Spinal cord (tissue), 10 donors: ENCODE measurements around the gene PDZK1IP1. TPM values are rescaled to one million over a fixed set of nuclear protein-coding genes. Genes with fewer than 3 reads are reported as not detected.

Experiments
- DNase-seq, 6 donors: peaks; one replicate each; pipeline versions ENCODE4 v3.0.0 to v3.0.0-alpha.2; 2013 to 2015; ENCODE audit warnings: low spot score in 6 of 6, low read depth in 4 of 6
- H3K27ac ChIP-seq: one replicate; pipeline ENCODE4 v1.5.1; 2013; ENCODE audit warnings: low read depth, low read length, control low read depth
- H3K27me3 ChIP-seq: one replicate; pipeline ENCODE4 v1.6.1; 2013; ENCODE audit warnings: low read length; ENCODE audit not compliant: control insufficient read depth, insufficient read depth
- H3K36me3 ChIP-seq: one replicate; pipeline ENCODE4 v1.6.1; 2013; ENCODE audit warnings: low read length; ENCODE audit not compliant: control insufficient read depth, insufficient read depth
- H3K4me1 ChIP-seq: one replicate; pipeline ENCODE4 v1.6.1; 2013; ENCODE audit warnings: low read length; ENCODE audit not compliant: control insufficient read depth, insufficient read depth
- H3K4me3 ChIP-seq: one replicate; pipeline ENCODE4 v1.5.1; 2013; ENCODE audit warnings: low read depth, low read length, control low read depth
- H3K9me3 ChIP-seq: one replicate; pipeline ENCODE4 v1.6.1; 2013; ENCODE audit warnings: low read length; ENCODE audit not compliant: control insufficient read depth, insufficient read depth
- WGBS: methylation state at CpG from one replicate; pipeline ENCODE4 v1.1.5; 2013; ENCODE audit warnings: missing lambda C conversion rate; ENCODE audit not compliant: insufficient coverage; 5-methylcytosine and 5-hydroxymethylcytosine counted together
- polyA plus RNA-seq, 2 donors: library from polyadenylated mRNA; unstranded; fragments of 120-200 nt; gene quantifications; one replicate each; pipeline ENCODE4 v1.2.1, GENCODE V29; 2013; ENCODE audit not compliant: insufficient read length in 2 of 2
- total RNA-seq, 2 donors: library from RNA; depleted of rRNA in 1 of 2; stranded (reverse); fragments of 120-200 nt in 1 of 2; fragments of >200 nt in 1 of 2; gene quantifications; one replicate each; pipeline versions ENCODE4 v1.2.3 to v1.2.4, GENCODE V29; 2013 to 2014
- donor health status: healthy.

Gene PDZK1IP1
- total and polyA plus RNA-seq, 4 donors: 0.30 to 0.35 TPM; not detected in 2

- Histone ChIP-seq H3K27me3 (peaks cover 20% of the 10 kb centered on the region), H3K4me1 (peaks cover 27% of the 10 kb centered on the region), H3K4me3 (no peak overlapping the region), H3K9me3 (no peaks in the 10 kb centered on the region), H3K27ac (no peak overlapping the region), H3K36me3 (no peaks in the 10 kb centered on the region)
- 93% methylated on average over 3 of the region's 7 CpGs for WGBS
- DNase-seq: no peak
Measured at GRCh38 chr1:47181955-47182675, 7.7 kb downstream of the PDZK1IP1 start.

GRCh38 chr1:47181095-47181954 is 8.5 kb downstream of the PDZK1IP1 start:
- H3K9me3 ChIP-seq: no peaks in the 10 kb centered on the region
- peaks cover 27% of the 10 kb centered on the region for H3K4me1 ChIP-seq
- no peak for DNase-seq
- no peak overlapping the region for H3K27ac ChIP-seq
- peaks cover 24% of the 10 kb centered on the region for H3K27me3 ChIP-seq
- 44% methylated on average over 14 of the region's 18 CpGs for WGBS
- H3K4me3 ChIP-seq: no peak overlapping the region
- H3K36me3 ChIP-seq: no peaks in the 10 kb centered on the region

DNA sequence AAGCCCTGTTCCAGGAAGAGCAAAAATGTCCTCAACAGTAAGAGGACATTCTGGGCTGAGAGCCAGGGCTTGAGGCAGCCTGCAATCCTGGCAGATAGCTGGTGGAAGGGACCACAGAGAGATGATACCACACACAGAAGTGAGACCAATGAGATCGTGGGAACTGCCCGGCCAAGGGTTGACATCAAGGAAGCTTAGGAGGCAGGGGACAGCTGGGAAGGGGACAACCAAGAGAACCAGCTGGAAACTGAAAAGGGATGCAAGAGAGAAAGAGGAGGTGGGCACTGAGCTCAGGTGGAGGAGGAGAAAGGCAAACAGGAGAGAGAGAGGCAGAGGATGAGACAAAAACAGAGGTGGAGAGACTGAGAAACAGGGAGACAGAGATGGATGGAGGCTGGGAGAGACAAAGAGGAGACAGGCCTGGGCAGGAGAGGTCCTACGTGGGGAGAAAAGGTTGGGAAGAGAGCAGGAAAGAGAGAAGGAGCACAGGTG is 9.2 kb downstream of the PDZK1IP1 start:
- Histone ChIP-seq H3K27ac (no peak overlapping the region), H3K4me1 (peaks cover 27% of the 10 kb centered on the region), H3K36me3 (no peaks in the 10 kb centered on the region), H3K4me3 (no peak overlapping the region), H3K9me3 (no peaks in the 10 kb centered on the region), H3K27me3 (peaks cover 27% of the 10 kb centered on the region)
- 51% methylated on average over 3 of the region's 3 CpGs for WGBS
- no peak for DNase-seq

DNA sequence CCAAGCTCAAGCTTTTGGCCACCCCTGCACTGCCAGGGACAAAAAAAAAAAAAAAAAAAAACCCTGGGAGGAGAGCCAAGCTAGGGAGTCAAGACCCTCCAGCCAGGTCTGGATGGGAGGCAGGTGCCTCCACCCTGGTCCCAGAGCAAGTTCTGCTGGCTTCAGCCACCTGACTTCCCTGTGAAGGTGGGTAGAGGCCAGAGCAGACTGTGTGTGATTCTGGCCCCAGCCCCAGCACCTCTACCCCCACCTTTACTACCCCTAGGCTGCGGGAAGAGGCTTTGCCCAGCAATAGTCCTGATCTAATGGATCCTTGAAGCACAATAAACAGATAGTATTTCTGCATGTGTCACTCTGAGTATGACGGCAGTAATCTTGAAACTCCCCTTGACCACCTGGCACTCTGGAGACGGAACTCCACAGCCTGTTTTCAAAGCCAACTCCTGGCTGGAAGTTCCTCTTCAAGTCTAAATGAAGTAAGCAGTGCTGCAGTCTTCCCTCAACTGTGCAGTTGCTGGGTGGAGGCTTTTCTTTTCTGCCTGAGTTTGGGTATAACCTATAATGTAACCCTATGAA is 9.8 kb downstream of the PDZK1IP1 start:
- WGBS: 100% methylated on average over 1 of the region's 3 CpGs
- no peak for DNase-seq
- H3K36me3 ChIP-seq: no peaks in the 10 kb centered on the region
- no peak overlapping the region for H3K4me3 ChIP-seq
- H3K27me3 ChIP-seq: peaks cover 27% of the 10 kb centered on the region
- peaks cover 27% of the 10 kb centered on the region for H3K4me1 ChIP-seq
- no peak overlapping the region for H3K27ac ChIP-seq
- no peaks in the 10 kb centered on the region for H3K9me3 ChIP-seq

GRCh38 chr1:47179017-47179987 is 10.5 kb downstream of the PDZK1IP1 start:
- Histone ChIP-seq H3K27ac (no peak overlapping the region), H3K4me3 (peak overlapping the region; percentile 22), H3K27me3 (peaks cover 27% of the 10 kb centered on the region), H3K9me3 (no peaks in the 10 kb centered on the region), H3K36me3 (no peaks in the 10 kb centered on the region), H3K4me1 (peaks cover 27% of the 10 kb centered on the region)
- peak; percentile 69 to 95 (median 74) for DNase-seq
- 9% methylated on average over 28 of the region's 30 CpGs for WGBS

DNA sequence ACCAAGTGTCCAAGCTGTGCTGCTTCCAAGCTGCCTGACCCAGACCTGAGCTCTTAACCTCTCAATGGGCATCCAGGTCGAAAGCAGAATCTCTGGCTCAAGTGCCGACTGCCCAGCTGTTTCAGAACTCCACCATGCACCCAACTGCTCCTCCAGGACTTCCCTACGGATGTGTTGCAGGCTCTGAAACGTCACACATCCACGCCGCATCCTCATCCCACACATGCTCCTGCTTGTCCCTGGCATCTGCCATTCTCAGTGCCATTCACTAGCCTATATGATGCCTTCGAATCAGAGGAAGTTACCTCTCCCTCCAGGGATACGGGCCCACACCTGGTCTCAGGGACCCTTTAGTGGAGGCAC is 11.2 kb downstream of the PDZK1IP1 start:
- DNase-seq: no peak
- WGBS: 75% methylated on average over 8 of the region's 8 CpGs
- Histone ChIP-seq H3K36me3 (no peaks in the 10 kb centered on the region), H3K27me3 (peaks cover 27% of the 10 kb centered on the region), H3K4me3 (no peak overlapping the region), H3K9me3 (no peaks in the 10 kb centered on the region), H3K27ac (no peak overlapping the region), H3K4me1 (peaks cover 27% of the 10 kb centered on the region)

GRCh38 chr1:47178020-47178419 is 11.8 kb downstream of the PDZK1IP1 start:
- peaks cover 27% of the 10 kb centered on the region for H3K27me3 ChIP-seq
- no peaks in the 10 kb centered on the region for H3K9me3 ChIP-seq
- no peak for DNase-seq
- 67% methylated on average over 1 of the region's 6 CpGs for WGBS
- H3K4me3 ChIP-seq: no peak overlapping the region
- no peaks in the 10 kb centered on the region for H3K36me3 ChIP-seq
- H3K4me1 ChIP-seq: peaks cover 23% of the 10 kb centered on the region
- no peak overlapping the region for H3K27ac ChIP-seq

DNA sequence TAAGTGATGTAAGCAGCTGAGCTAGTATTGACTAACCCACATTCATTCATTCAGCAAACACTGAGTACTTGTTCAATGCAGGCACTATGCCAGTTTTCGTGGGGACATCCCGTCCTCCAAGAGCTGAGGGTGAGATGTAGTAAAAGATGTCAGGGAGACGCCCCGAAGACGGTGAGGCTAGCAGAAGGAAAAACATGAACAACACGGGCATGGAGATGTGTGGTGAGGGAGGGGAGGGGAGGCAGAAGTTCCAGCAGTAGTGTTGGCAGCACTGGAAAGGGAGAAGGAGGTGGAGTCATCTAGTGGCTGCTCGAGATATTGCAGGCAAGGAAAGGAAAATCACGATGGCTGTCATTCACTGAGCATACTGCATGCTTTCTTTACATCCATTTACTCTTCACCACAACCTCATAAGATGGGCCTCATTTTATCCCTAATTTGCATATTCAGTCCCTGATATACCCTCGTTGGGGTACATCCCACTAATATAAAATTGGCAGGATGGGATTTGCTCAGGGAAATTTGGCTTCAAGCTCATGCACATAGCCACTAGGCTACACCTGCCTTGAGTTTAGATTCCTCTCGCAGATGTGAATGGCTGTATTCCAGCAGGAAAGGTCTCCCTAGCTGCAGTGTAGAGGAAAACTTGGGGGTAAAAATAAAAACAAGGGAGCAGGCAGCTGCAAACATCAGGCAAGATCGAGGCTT is 14.5 kb downstream of the PDZK1IP1 start:
- Histone ChIP-seq H3K36me3 (no peaks in the 10 kb centered on the region), H3K4me3 (no peak overlapping the region), H3K27ac (no peak overlapping the region), H3K4me1 (peaks cover 17% of the 10 kb centered on the region), H3K9me3 (no peaks in the 10 kb centered on the region), H3K27me3 (peaks cover 14% of the 10 kb centered on the region)
- peak in 4 of 6 donors; percentile 48 to 92 (median 73) for DNase-seq
- WGBS: 25% methylated on average over 9 of the region's 11 CpGs
